Spleen (tissue), 13 donors: ENCODE results near the gene GBP2. TPM values are rescaled to one million over a fixed set of nuclear protein-coding genes. Genes with fewer than 3 reads are reported as not detected.

Experiments used
- DNase-seq: peaks from one replicate; pipeline ENCODE4 v3.0.0-alpha.2; 2020
- H3K27ac ChIP-seq, 8 donors: fragments of 200-600 bp; sonication (generic) in 7 of 8; 1 replicate in 4 of 8; 2 replicates in 4 of 8; pipeline versions ENCODE4 v1.5.0 to v1.8.0; 2016 to 2021; ENCODE audit warnings: inconsistent platforms in 4 of 8, mild to moderate bottlenecking in 4 of 8, moderate library complexity in 1 of 8
- H3K27me3 ChIP-seq, 7 donors: fragments of 200-600 bp; sonication (generic) in 6 of 7; replicated peaks in 1 of 7; 1 replicate in 4 of 7; 2 replicates in 3 of 7; pipeline versions ENCODE4 v1.5.0 to v1.8.0; 2016 to 2021; ENCODE audit warnings: inconsistent platforms in 3 of 7, mild to moderate bottlenecking in 1 of 7
- H3K36me3 ChIP-seq, 6 donors: fragments of 200-600 bp; sonication (generic) in 5 of 6; 1 replicate in 4 of 6; 2 replicates in 2 of 6; pipeline versions ENCODE4 v1.5.0 to v1.8.0; 2016 to 2021; ENCODE audit warnings: inconsistent platforms in 2 of 6
- H3K4me1 ChIP-seq, 6 donors: fragments of 200-600 bp; sonication (generic) in 5 of 6; 1 replicate in 3 of 6; 2 replicates in 3 of 6; pipeline versions ENCODE4 v1.5.0 to v1.8.0; 2016 to 2021; ENCODE audit warnings: inconsistent platforms in 3 of 6
- H3K4me3 ChIP-seq, 8 donors: fragments of 200-600 bp; sonication (generic) in 7 of 8; 1 replicate in 4 of 8; 2 replicates in 4 of 8; pipeline versions ENCODE4 v1.5.0 to v1.8.0; 2016 to 2021; ENCODE audit warnings: inconsistent platforms in 4 of 8, mild to moderate bottlenecking in 4 of 8, moderate library complexity in 2 of 8
- H3K9me3 ChIP-seq, 8 donors: fragments of 200-600 bp; sonication (generic) in 7 of 8; 1 replicate in 4 of 8; 2 replicates in 4 of 8; pipeline versions ENCODE4 v1.5.0 to v1.8.0; 2016 to 2021; ENCODE audit warnings: inconsistent platforms in 4 of 8
- CTCF ChIP-seq, 11 experiments: fragments of 200-600 bp in 7 of 11; fragments of 450-650 bp in 4 of 11; sonication (generic) in 4 of 11; IDR thresholded peaks in 8 of 11; conservative IDR thresholded peaks in 3 of 11; 1 replicate in 7 of 11; 2 replicates in 4 of 11; pipeline versions ENCODE4 v1.4.0 to v1.8.0; 2016 to 2021; ENCODE audit warnings: antibody characterized with exemption in 11 of 11, inconsistent platforms in 4 of 11, mild to moderate bottlenecking in 1 of 11
- POLR2A ChIP-seq, 3 donors: fragments of 450-650 bp; IDR thresholded peaks; one replicate each; pipeline ENCODE4 v1.5.1; 2017; ENCODE audit warnings: antibody characterized with exemption in 3 of 3, mild to moderate bottlenecking in 1 of 3
- POLR2AphosphoS5 ChIP-seq, 3 donors: sonication (generic); formaldehyde crosslinking; IDR thresholded peaks; one replicate each; pipeline ENCODE4 v1.5.1; 2017; ENCODE audit warnings: antibody characterized with exemption in 3 of 3
- WGBS, 5 donors: extraction: QIAGEN DNeasy Blood & Tissue Kit in 3 of 5; methylation state at CpG; one replicate each; pipeline versions ENCODE4 v1.1.5 to v1.1.7; 2013 to 2018; 5-methylcytosine and 5-hydroxymethylcytosine counted together
- intact Hi-C: fragments of 100-400 bp; cut with DNase I; formaldehyde crosslinking; loops from one replicate; pipeline ENCODE4 v1.15.0; 2023; ENCODE audit warnings: low total_unique reads
- long read RNA-seq, 2 donors: transcript quantifications; one replicate each; lab custom pipeline, GENCODE V29; 2026
- polyA plus RNA-seq, 3 donors: library from polyadenylated mRNA; stranded (reverse); fragments of 200-250 nt; gene quantifications; one replicate each; pipeline ENCODE4 v1.2.1, GENCODE V29; 2013
- total RNA-seq, 7 donors: library from RNA; depleted of rRNA in 3 of 7; stranded (reverse); fragments of >200 nt in 3 of 7; fragmentation: NEBNext Ultra II Directional in 4 of 7; extraction: Animal tissue kit (Norgen Biotek cat#: 25700) in 4 of 7; gene quantifications; one replicate each; pipeline versions ENCODE4 v1.1.0 to v1.2.1, GENCODE V29; 2016 to 2021
- donor health status: healthy with polysubstance abuse.
- donor health status: DM: no; HTN: no; CAD: no; lungs with moderate emphysema.
- donor health status: DM: no; HTN: no; CAD: no.
- donor health status: Bipolar disorder and iron deficiency.
- donor health status: healthy.
- donor health status: DM: no; HTN: no; CAD: no.
- donor health status: DM: yes; HTN: yes; CAD: no.

Gene GBP2
- total RNA-seq (100 to 1,000 TPM in 2 of 7 donors, 10 to 100 TPM in 5; 69.2 to 109 (median 82.6) TPM), polyA plus RNA-seq (10 to 100 TPM; 62.1 to 75.1 (median 66.4) TPM)
- long read RNA-seq, donor 1, partial matches to known transcripts = 0 of 1 reads
- long read RNA-seq, donor 1, other reads (novel, unspliced or antisense) = 0 of 1 reads
- long read RNA-seq, donor 2, partial matches to known transcripts = 0 of 4 reads
- long read RNA-seq, donor 2, other reads (novel, unspliced or antisense) = 0 of 4 reads

- Histone ChIP-seq H3K4me3 (peak within 1 kb of the TSS; percentile 45 to 71 (median 52)), H3K27me3 (no peaks in the 10 kb centered on the region), H3K9me3 (peaks cover 0 to 3% (median 0%) of the 10 kb centered on the region in 8 donors), H3K4me1 (peaks cover 25 to 95% (median 70%) of the 10 kb centered on the region in 6 donors), H3K27ac (peak within 1 kb of the TSS; percentile 63 to 93 (median 89)), H3K36me3 (peaks cover 0 to 16% (median 8%) of the 10 kb centered on the region in 6 donors)
- no peak for DNase-seq
- intact Hi-C loops = no loop called here
- WGBS, 5 donors = 1 to 3% (median 1%) methylated on average over 6 of the region's 6 CpGs
- peak in 2 of 3 donors; percentile 29 to 38 for TF ChIP-seq POLR2A (IDR thresholded peaks at IDR 0.05)
- peak in 1 of 3 donors; percentile 77 for TF ChIP-seq POLR2AphosphoS5 (IDR thresholded peaks at IDR 0.05)
- TF ChIP-seq CTCF (IDR thresholded peaks at IDR 0.05 in 8 of 11, conservative IDR thresholded peaks at IDR 0.05 in 3 of 11) = no peak
Measured at GRCh38 chr1:89125913-89126580, at the start of gene GBP2. Gene GBP2, minus strand, starts transcription at chr1:89126114. Its CDS starts 4,148 bp downstream, at chr1:89121966.

- H3K9me3 ChIP-seq = no peaks in the 10 kb centered on the region
- WGBS, 5 donors = 80 to 93% (median 89%) methylated on average over 3 of the region's 3 CpGs
- H3K4me1 ChIP-seq = no peaks in the 10 kb centered on the region
- no peak for TF ChIP-seq POLR2A (IDR thresholded peaks at IDR 0.05)
- TF ChIP-seq POLR2AphosphoS5 (IDR thresholded peaks at IDR 0.05) = no peak
- no peak for TF ChIP-seq CTCF (IDR thresholded peaks at IDR 0.05 in 8 of 11, conservative IDR thresholded peaks at IDR 0.05 in 3 of 11)
- DNase-seq = no peak
- H3K4me3 ChIP-seq = no peak overlapping the region
- H3K27ac ChIP-seq = no peak overlapping the region
- intact Hi-C loops = no loop called here
- no peaks in the 10 kb centered on the region for H3K36me3 ChIP-seq
- no peaks in the 10 kb centered on the region for H3K27me3 ChIP-seq
Measured at GRCh38 chr1:89174491-89174890, 48.6 kb upstream of the GBP2 start.

GRCh38 chr1:89172468-89173143, 46.7 kb upstream of the GBP2 start:
- H3K4me3 ChIP-seq = no peak overlapping the region
- no peaks in the 10 kb centered on the region for H3K9me3 ChIP-seq
- intact Hi-C loops = no loop called here
- 82 to 95% (median 94%) methylated on average over 4 of the region's 4 CpGs for WGBS, 5 donors
- no peaks in the 10 kb centered on the region for H3K27me3 ChIP-seq
- no peaks in the 10 kb centered on the region for H3K36me3 ChIP-seq
- H3K4me1 ChIP-seq = no peaks in the 10 kb centered on the region
- no peak overlapping the region for H3K27ac ChIP-seq
- no peak for DNase-seq
- TF ChIP-seq POLR2A (IDR thresholded peaks at IDR 0.05) (no peak), POLR2AphosphoS5 (IDR thresholded peaks at IDR 0.05) (no peak), CTCF (IDR thresholded peaks at IDR 0.05 in 8 of 11, conservative IDR thresholded peaks at IDR 0.05 in 3 of 11) (no peak)

GRCh38 chr1:89171067-89171438, 45.1 kb upstream of the GBP2 start:
- no peak overlapping the region for H3K4me3 ChIP-seq
- TF ChIP-seq POLR2AphosphoS5 (IDR thresholded peaks at IDR 0.05) (no peak), CTCF (IDR thresholded peaks at IDR 0.05 in 8 of 11, conservative IDR thresholded peaks at IDR 0.05 in 3 of 11) (no peak)
- DNase-seq = no peak
- H3K27ac ChIP-seq = no peak overlapping the region
- intact Hi-C loops = no loop called here
- H3K27me3 ChIP-seq = no peaks in the 10 kb centered on the region
- no peaks in the 10 kb centered on the region for H3K9me3 ChIP-seq
- no peaks in the 10 kb centered on the region for H3K4me1 ChIP-seq
- H3K36me3 ChIP-seq = no peaks in the 10 kb centered on the region
